Stimulated activated CD8-positive, alpha-beta memory T cell treated with anti-CD3 and anti-CD28 coated beads, Interleukin-4, amount 100 ng/mL, for 48 hours (primary cell): Measurements from ENCODE around the gene RAD51B.
"Not testable (repeated sequence)": the region's sequence is repeated elsewhere in the genome, so short reads cannot be mapped to it uniquely, and the experiment has no call there.

ENCODE experiments used
- DNase-seq: peaks from one replicate; pipeline ENCODE4 v3.0.0-alpha.2; 2020

RAD51B gene

DNA sequence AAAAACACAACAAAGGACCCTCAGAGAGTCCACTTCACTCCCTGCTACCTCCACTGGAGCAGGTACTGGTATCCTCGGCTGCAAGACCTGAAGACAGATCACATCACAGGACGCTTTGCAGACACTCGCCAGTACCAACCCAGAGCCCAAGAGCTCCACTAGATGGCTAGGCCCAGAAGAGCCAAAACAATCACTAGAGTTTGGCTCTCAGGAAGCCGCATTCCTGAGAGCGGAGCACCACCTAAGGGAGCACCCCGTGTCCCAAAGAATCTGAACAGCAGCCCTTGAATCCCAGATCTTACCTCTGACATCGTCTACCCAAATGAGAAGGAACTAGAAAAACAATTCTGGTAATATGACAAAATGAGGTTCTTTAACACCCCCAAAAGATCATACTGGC is 399.8 kb downstream of the RAD51B start:
- DNase-seq, result no peak

DNA sequence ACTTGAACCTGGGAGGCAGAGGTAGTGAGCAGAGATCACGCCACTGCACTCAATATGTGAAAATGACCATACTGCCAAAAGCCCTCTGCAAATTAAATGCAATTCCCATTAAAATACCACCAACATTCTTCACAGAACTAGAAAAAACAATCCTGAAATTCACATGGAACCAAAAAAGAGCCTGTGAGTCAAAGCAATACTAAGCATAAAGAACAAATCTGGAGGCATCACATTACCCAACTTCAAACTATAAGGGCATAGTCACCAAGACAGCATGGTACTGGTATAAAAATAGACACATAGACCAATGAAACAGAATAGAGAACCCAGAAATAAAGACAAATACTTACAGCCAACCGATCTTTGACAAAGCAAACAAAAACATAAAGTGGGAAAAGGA is 401.5 kb downstream of the RAD51B start:
- not testable (repeated sequence) for DNase-seq

DNA sequence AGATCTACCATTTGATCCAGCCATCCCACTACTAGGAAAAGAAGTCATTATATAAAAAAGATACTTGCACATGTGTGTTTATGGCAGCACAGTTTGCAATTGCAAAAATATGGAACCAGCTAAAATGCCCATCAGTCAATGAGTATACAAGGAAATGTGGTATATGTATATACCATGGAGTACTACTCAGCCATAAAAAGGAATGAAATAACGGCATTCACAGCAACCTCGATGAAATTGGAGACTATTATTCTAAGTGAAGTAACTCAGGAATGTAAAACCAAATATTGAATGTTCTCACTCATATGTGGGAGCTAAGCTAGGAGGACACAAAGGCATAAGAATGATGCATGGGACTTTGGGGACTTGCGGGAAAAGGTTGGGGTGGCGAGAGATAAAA is 402.6 kb downstream of the RAD51B start:
- DNase-seq, result no peak

DNA sequence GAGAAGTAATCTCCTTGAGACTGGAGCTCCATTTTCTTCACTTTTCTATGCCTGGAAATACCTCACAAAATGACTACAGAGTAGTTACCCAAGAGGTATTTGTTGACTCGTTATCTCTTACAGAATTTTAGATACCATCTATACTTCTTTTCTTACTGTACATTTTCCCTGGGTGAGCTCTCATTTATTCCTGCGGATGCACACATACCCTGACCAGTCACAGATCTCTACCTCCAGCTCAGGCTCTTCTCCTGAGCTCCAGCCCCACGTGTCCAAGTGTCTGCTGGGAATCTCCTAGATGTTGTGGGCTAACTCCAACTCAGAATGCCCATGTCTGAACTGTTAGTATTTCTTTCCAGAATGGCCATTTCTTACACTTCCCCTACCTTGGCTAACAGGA is 403.1 kb downstream of the RAD51B start:
- DNase-seq, result no peak

DNA sequence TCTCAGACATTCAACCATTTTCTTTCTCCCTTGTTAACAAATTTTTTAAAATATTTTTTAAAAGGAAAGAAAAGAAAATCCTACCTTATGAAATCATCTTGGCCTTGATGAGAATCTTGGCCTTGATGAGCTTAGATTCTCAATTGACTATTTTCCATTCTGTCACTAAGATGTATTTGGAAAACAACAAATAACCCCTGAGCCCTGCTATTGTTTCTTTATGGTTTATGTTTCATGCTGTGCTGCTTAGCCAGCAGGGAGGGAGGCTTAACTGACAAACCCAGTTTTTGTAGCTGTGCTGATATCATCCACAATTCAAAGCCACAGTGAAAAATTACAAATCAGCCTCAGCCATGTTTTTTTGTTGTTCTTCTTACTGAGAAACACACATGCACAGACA is 404.1 kb downstream of the RAD51B start:
- DNase-seq, result no peak

DNA sequence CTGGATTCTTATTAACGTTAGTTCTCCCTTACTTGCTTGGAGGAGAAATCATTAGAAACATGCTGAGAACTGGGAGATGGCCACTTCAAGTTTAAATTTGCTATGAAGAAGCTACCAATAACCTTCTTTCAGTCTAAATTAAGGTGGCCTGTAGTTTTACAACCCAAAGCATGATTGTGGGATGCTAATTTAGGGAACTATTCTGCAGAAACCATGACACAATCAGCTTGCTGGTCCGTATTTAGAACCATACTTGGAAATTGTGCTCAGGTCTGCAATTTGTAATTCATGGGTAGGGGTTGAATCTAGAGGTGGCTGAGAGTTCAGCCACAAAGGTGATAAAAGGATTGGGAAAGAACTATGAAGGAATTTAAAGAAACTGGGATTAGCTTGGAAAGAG is 405.7 kb downstream of the RAD51B start:
- no peak for DNase-seq

DNA sequence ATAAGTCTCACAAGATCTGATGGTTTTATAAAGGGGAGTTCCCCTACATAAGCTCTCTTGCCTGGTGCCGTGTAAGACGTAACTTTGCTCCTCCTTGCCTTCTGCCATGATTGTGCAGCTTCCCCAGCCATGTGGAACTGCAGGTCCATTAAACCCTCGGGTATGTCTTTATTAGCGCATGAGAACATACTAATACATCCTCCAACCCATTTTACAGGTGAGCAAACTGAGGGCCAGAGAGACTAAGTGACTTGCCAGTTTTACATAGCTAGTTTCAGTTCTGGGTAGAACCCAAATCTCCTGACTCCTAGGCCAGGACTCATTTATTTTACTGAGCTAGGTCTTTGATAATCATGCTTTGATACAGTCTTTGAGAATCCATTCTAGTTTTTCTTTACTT is 406.9 kb downstream of the RAD51B start:
- DNase-seq, result no peak

DNA sequence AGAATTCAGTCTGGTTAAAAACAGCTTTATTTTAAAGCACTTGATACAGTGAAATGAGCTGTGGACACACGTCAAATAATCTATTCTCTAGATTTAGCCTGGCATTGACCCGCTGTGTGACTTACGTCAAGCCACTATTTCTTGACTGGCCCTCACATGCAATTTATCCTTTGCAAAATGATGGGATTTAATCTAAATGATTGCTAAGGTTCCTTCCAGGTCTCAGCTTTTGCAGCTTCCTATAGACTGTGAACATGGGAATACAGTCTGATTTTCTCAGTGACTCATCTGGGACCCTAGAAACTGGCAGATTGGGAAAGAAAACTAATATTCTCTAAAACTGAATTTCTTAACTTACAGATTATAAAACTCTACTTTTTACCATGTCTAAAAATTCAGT is 409.1 kb downstream of the RAD51B start:
- no peak for DNase-seq

DNA sequence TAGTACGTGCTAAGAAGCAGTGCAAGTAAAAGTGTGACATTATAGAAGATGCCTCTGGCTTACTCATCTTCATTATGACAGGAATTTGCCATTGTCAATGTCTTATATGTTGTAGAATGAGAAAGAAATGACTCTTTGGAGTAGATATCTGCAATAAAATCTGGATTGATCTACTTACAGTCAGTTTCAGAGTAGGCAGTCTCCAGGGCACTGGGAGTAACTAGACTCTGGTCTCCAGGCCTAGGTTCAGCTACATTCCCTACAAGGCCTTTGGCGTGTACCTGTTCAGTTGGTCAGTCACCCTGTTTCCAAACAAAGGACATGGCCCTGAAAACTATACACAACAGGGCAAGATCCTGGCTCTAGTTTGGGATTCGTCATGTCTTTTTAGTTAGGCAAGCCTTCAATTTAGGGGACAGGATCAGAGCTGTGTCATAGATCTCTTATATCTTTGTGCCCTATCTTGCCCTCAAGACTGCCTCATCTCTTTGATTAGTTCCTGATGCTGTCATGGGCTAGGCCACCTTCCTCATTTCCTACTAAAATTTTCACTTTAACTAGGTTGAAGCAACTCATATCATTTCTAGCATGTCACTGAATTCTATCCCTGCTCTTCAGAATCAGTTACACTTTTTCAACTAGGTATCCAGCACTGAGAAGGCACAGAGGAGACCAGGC is 410.0 kb downstream of the RAD51B start:
- DNase-seq, result no peak

DNA sequence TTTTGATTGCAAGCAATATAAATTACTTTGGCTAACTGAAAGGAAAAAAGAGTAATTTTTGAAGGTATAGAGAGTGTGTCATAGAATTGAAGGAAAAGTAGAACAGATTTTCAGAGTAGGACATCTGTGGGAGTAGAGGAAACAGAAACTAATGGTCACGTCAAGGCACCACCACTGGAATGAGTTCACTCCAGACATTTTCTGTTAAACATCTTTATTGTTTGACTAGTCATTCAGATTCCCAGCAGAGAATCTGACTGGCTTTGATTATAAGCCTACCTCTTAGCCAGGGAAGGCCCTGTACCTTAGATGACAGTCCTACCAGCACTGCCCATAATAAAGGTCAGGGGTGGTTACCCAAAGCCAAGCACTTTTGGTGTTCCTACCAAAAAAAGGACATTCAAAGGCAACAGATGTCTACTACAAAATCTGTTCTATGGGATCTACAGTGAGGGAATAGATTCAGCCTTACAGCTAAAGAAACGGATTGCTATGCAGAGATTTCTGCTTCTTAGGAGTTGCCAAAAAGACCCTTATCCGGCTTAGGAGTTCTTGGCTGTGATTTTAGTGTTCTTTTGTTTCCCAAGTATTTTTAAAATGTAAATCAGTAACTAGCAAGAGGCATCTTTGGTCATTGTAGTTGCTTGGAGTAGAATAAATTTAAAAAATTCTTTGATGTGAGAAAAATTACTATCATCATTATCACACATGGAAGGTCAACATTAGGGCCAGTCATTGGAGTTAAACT is 410.8 kb downstream of the RAD51B start:
- no peak for DNase-seq

DNA sequence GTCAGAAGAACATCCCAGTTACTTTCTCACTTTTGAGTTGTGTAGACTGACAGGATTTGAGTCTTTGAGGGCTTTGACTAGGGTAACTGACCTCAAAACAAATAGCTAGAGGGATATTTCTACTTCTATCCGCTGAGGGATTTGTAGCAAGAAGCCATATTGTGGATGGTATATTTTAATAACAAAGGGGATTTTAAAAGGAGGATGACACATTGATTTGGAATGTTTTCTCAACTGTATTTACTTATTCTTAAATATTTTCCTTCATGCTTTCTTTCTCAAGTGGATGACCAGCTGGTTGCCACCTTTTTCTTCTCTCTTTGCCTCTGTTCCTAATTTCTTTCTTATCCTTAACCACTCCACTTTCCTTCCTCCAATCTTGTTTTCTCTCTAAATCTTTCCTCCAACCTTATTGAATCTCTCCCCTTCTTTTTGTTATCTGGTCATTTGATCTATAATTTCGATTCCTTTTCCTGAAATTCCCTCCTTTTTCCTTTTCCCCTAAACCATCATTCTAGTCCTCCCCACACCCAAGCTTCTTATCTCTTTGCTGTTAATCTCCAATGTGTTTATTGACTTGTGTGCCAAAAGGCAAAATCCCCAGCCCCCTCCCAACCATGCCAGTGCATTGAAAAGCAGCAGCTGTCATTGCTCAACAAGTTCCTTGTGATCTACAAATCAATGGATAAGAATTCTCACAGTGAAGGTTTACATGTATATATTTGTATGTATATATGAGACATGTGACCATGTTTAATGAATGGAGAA is 411.6 kb downstream of the RAD51B start:
- no peak for DNase-seq

DNA sequence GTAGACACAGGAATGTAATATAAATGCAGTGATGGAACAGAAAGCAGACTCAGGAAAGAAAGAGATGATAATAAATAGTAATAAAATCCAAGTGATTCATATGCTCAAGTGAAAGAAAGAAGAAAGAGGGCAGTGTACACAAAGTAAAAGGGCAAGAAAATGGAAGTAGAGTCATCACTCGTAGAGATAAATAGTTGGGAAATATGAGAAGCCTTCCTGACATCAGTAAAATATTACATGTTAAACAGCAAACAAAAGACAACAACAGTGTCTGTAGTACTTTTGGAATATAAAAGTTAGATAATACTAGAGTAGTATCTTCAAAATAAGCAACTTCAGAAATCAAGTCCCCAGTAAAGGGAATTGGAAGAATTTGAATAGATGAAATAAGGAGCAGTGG is 412.3 kb downstream of the RAD51B start:
- no peak for DNase-seq

DNA sequence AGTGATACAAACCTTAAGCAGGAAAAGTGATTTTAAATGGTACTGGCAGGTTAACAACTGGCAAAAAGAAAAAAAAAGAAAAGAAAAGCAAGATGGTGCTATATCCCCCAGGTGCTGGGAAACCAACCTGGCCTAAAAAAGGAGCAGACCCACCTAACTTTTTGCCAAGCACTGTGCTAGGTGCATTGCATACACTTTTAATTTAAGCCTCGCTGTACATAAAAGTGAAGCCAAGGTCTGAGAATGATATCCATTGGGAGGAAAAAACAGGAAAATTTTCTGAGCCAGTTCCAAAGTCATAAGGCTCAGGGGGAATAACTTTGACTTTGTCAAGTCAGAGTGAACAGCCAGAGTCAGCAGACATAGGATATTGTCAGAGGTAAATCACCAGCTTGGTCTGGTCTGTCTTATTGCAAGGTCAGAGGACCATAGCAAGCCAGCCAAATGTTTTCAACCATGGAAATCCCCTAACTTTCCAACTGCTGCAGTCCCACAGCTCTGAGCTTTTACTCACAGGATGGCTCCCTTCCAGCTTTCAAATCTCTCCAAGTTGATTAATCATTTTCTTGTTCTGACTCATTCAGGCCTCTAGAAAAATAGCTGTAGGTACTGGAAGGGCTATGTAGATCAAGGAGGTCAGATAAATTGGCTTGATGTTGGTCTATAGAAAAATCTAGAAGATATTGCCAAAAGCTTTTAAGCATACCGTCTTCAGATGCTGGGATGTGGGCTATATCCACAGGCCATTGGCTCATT is 412.9 kb downstream of the RAD51B start:
- DNase-seq, result peak; percentile 44

DNA sequence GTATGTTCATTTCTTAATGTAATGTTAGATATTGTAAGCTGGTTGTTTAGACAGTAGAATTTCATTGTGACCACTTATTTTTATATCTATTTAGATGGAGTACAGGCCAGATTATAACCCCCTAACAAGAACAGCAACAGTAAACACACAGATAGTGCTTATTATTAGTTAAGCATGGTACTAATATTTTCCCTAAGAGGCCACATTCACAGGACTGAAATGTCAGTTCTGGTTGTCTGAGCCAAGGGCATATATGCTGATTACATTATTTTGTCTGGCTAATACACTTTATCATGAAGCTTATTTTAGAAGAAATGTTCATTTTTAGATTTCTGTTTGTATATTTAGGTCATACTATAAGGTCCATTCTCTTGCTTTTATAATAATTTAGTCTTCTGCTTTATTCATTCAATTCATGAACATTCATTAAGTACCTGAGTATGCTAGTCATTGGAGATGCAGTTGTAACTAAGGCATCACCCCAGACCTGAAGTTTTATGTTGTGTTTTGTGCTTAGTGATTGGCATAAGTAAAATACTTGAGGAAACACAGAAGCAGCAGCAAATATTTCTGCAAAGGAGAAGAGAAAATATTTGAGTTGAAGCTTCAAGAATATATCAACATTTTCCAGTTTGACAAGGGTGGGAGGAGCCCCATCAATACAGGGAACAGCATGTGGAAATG is 413.7 kb downstream of the RAD51B start:
- DNase-seq, result no peak

DNA sequence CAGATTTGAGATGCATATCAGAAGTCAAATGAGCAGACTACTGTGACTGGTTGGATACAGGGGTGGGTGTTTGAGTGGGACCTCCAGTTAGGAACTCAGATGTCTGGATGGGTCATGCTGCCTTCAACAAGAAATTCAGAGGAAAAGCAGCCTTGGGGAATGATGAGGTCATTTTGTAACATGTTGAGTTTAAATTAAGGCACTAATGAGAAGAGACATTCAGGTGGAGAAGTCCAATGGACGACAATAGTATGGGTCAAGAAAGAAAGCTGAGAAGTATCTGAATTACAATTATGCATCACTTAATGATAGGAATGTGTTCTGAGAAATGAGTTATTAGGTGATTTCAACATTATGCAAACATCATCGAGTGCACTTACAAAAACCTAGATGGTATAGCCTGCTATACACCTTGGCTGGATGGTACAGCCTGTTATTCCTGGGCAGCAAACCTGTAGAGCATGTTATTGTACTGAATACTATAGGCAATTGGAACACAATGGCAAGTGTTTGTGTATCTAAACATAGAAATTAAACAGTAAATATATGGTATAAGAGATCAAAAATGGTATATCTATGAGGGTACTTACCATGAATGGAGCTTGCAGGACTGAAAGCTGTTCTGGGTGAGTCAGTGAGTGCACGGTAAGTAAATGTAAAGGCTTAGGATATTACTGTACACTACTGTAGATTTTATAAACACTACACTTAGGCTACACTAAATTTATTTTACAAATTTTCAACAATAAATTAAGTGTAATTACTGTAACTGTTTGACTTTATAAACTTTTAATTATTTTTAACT is 414.7 kb downstream of the RAD51B start:
- DNase-seq, result no peak

DNA sequence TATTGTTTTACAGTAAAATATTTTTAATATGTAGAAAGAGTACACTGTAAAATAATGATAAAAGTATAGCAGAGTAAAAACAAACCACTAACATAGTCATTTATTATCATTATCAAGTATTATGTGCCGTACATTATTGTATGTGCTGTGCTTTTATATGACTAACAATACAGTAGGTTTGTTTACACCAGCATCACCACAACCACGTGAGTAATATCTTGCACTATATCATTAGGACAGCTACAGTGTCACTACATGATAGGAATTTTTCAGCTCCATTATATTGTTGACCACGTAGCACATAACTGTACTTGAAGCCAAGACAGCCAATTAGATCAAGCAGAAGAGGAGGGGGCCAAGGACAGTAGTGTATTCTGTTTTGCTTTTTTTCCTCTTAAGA is 415.4 kb downstream of the RAD51B start:
- DNase-seq, result no peak

DNA sequence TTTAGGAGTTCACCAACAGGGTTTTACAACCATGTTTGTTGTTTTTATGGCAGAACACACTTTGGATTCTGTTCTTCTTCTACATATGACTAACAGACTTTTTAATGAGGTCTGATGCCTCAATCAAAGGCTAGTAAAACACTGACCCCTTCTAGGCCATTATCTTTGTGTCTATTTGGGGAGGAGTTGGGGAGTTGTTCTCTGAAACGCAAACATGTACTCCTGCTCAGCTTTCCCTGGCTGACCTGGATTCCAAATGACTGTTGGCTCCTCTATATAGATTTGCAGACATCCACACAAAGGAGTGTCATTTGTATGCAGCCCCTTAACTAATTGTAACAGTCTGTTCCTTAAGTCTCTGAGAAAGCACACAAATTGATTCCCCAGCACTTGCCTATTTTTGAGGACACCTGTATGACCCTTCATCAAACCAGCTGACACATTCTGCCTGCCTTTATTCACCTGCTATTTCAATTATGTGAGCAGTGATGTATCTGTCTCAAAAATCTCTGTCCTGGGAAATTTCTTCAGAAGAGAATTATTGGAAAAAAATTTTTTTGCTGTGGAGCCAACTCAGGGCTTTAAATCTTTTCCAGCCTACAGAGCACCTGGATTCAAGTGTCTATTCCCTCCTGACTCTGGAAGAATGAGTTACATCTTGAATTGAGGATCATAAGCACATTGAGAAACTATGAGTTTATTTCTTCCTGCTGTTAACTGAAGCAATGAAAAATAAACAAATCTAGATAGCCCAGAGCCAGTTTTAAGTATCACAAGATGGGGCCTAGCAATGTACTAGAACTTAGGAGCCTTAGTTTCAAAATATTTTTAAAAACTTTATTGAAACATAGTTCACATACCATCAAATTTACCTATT is 417.2 kb downstream of the RAD51B start:
- DNase-seq, result no peak

DNA sequence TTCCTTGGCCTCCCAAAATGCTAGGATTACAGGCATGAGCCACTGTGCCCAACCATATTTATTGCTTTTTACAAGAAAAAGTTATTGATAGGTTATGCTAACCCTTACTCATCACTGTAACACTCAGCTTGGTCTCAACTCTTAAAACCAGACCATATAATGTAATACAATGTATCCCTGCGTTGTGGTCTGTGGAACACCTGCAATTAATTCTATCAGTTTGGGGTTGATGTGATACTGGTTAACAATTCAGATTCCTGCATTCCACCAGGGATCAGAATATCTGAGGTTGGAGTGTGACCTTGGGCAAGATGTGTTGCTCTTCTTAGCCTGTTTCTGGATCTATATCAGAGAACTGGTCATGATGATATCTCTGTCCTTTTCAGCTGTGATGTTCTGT is 419.0 kb downstream of the RAD51B start:
- DNase-seq, result no peak

DNA sequence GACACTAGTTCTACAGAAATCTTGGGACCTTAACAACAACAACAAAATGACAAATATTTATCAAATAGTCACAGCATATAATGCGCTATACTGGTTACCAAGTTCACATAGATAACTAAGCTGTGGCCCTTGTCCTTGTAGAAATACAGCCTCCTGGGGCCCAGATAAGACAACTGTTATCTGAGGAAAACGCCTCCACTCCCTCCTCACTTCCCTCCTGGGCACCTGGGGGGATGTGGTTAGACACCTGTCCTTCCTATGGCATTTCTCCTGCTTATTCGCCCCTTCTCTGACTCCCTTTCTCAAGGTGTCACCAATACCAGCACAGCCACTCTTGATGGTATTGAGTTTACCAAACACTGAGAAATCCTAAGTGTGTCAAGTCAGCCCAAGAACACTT is 419.4 kb downstream of the RAD51B start:
- no peak for DNase-seq

DNA sequence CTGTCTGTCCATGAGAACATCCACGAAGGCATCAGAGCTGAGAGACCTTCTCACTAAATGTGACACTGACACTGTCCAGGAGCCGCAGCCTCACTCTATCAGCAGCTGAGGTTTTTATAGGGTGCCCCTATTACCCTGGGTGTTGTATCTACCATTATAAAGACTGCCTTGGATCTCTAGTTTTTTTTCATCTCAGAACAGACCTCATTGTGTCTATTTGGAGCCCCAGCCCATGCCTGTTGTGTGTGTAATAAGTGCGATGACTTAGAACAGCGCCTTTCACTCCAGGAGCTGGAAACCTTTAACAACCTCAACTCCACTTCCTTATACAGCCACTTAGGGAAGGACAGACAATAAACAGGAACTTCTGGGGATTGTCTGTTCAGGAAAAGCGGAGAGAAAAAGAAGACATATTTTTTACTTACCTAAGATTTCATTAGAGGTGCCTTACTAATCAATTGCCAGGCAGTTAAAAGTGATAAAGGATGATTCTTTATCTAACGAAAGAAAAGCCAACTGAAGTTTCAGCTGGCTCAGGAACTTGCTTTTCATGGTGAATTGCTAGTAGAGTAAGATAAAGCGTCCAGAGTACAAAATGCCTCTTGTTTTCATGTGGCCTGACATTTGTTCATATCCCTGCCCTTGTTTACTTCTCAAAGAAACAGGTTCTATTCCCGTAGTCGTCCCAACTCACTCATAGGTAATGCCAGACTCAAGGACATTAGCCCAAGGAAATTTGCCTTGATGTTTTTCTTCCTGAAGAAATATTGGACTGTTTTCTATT is 420.6 kb downstream of the RAD51B start:
- no peak for DNase-seq
